B cell (primary cell): ENCODE results near the gene ZNF581.

ENCODE experiments used
- EZH2 ChIP-seq: IDR thresholded peaks from 2 replicates; pipeline ENCODE4 v1.6.1; 2012; ENCODE audit warnings: borderline replicate concordance, low read depth, mild to moderate bottlenecking, moderate library complexity, low read length; ENCODE audit not compliant: insufficient read depth, poor library complexity, severe bottlenecking
- TF ChIP-seq, protein P1 (sequence below): fragments of 200-600 bp; IDR thresholded peaks from one replicate; pipeline ENCODE4 v1.8.0; 2022; ENCODE audit warnings: antibody characterized with exemption, mild to moderate bottlenecking

DNA sequence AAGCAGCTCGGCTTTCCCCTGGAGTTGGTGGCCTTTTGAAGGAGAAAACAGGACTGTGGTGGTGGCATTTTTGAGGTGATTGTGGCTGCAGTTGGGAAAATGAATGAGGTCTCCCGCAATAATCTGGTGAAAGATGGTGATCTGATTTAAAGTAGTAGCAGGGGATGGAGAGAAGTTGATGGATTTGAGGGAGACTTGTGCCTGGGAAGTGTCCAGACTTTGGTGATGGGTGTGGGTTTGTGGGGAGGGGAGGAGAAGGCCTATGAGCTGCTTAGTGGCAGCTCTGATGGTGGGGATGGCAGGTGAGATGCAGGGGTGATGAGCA, 27.6 kb downstream of the ZNF581 start:
- TF ChIP-seq, protein P1, sequence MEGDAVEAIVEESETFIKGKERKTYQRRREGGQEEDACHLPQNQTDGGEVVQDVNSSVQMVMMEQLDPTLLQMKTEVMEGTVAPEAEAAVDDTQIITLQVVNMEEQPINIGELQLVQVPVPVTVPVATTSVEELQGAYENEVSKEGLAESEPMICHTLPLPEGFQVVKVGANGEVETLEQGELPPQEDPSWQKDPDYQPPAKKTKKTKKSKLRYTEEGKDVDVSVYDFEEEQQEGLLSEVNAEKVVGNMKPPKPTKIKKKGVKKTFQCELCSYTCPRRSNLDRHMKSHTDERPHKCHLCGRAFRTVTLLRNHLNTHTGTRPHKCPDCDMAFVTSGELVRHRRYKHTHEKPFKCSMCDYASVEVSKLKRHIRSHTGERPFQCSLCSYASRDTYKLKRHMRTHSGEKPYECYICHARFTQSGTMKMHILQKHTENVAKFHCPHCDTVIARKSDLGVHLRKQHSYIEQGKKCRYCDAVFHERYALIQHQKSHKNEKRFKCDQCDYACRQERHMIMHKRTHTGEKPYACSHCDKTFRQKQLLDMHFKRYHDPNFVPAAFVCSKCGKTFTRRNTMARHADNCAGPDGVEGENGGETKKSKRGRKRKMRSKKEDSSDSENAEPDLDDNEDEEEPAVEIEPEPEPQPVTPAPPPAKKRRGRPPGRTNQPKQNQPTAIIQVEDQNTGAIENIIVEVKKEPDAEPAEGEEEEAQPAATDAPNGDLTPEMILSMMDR, result no peak
- no peak for TF ChIP-seq EZH2
